Lung (tissue), 12 donors: ENCODE measurements around the gene SCAMP3. TPM values are rescaled to one million over a fixed set of nuclear protein-coding genes. Genes with fewer than 3 reads are reported as not detected.

Experiments
- ATAC-seq: fragments of 200-7000 bp; cut with Tn5 transposase; one replicate; pipeline ENCODE4 v1.9.1; 2020; ENCODE audit warnings: moderate number of reproducible peaks; ENCODE audit not compliant: insufficient read depth, low FRiP score
- DNase-seq, 3 donors: peaks; one replicate each; pipeline ENCODE4 v3.0.0-alpha.2; 2013 to 2017
- H3K27ac ChIP-seq, 2 donors: one replicate each; pipeline ENCODE4 v1.5.1; 2013; ENCODE audit warnings: mild to moderate bottlenecking in 2 of 2, moderate library complexity in 2 of 2, control low read depth in 1 of 2, inconsistent platforms in 1 of 2, low read depth in 1 of 2, low read length in 1 of 2
- H3K27me3 ChIP-seq, 3 donors: one replicate each; pipeline ENCODE4 v1.5.1; 2013; ENCODE audit warnings: low read length in 2 of 3; ENCODE audit not compliant: control insufficient read depth in 3 of 3, insufficient read depth in 3 of 3
- H3K36me3 ChIP-seq, 4 donors: one replicate each; pipeline ENCODE4 v1.5.1; 2013; ENCODE audit warnings: low read length in 4 of 4, mild to moderate bottlenecking in 1 of 4, moderate library complexity in 1 of 4; ENCODE audit not compliant: control insufficient read depth in 4 of 4, insufficient read depth in 4 of 4
- H3K4me1 ChIP-seq, 5 donors: one replicate each; pipeline ENCODE4 v1.5.1; 2013; ENCODE audit warnings: low read length in 5 of 5, mild to moderate bottlenecking in 2 of 5, moderate library complexity in 1 of 5; ENCODE audit not compliant: control insufficient read depth in 5 of 5, insufficient read depth in 5 of 5
- H3K4me3 ChIP-seq: one replicate; pipeline ENCODE4 v1.5.1; 2013; ENCODE audit warnings: mild to moderate bottlenecking, control low read depth, moderate library complexity
- H3K9ac ChIP-seq, 2 donors: one replicate each; pipeline ENCODE4 v1.5.1; 2013; ENCODE audit warnings: low read length in 2 of 2, control low read depth in 1 of 2; ENCODE audit not compliant: insufficient read depth in 1 of 2
- H3K9me3 ChIP-seq, 4 donors: one replicate each; pipeline ENCODE4 v1.5.1; 2013; ENCODE audit warnings: low read length in 3 of 4, mild to moderate bottlenecking in 1 of 4, moderate library complexity in 1 of 4; ENCODE audit not compliant: control insufficient read depth in 4 of 4, insufficient read depth in 3 of 4
- WGBS, 2 donors: extraction: QIAGEN DNeasy Blood & Tissue Kit; methylation state at CpG; one replicate each; pipeline ENCODE4 v1.1.7; 2013; 5-methylcytosine and 5-hydroxymethylcytosine counted together
- polyA plus RNA-seq, 2 donors: library from polyadenylated mRNA; stranded (reverse); fragments of 200-250 nt; gene quantifications; one replicate each; pipeline ENCODE4 v1.2.1, GENCODE V29; 2013
- total RNA-seq, 2 donors: library from RNA; depleted of rRNA in 1 of 2; stranded (reverse); fragments of >200 nt in 1 of 2; gene quantifications; one replicate each; pipeline ENCODE4 v1.2.1, GENCODE V29; 2014 to 2021
- TF ChIP-seq, protein P1 (sequence below): IDR thresholded peaks from 2 replicates; pipeline ENCODE4 v1.5.1; 2012; ENCODE audit warnings: mild to moderate bottlenecking; ENCODE audit errors: control extremely low read depth, extremely low read depth
- donor health status: control.
- donor health status: control.
- donor health status: Bipolar disorder and iron deficiency.
- donor health status: healthy.
- donor health status: DM: yes; HTN: yes; CAD: no.

Gene SCAMP3
- total and polyA plus RNA-seq, 4 donors: 29.9 to 90.3 (median 69.8) TPM

- TF ChIP-seq, protein P1, sequence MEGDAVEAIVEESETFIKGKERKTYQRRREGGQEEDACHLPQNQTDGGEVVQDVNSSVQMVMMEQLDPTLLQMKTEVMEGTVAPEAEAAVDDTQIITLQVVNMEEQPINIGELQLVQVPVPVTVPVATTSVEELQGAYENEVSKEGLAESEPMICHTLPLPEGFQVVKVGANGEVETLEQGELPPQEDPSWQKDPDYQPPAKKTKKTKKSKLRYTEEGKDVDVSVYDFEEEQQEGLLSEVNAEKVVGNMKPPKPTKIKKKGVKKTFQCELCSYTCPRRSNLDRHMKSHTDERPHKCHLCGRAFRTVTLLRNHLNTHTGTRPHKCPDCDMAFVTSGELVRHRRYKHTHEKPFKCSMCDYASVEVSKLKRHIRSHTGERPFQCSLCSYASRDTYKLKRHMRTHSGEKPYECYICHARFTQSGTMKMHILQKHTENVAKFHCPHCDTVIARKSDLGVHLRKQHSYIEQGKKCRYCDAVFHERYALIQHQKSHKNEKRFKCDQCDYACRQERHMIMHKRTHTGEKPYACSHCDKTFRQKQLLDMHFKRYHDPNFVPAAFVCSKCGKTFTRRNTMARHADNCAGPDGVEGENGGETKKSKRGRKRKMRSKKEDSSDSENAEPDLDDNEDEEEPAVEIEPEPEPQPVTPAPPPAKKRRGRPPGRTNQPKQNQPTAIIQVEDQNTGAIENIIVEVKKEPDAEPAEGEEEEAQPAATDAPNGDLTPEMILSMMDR: no peak
- no peak for ATAC-seq
- 15 to 22% methylated on average over 15 to 17 of the region's 17 CpGs for WGBS, 2 donors
These were observed 54.2 kb downstream of the SCAMP3 start, which contains the start of gene THBS3 for GRCh38 chr1:155207806-155208540. TSS of gene THBS3 (minus strand) at chr1:155207897. CDS start at chr1:155207876, 21 bp downstream.

DNA sequence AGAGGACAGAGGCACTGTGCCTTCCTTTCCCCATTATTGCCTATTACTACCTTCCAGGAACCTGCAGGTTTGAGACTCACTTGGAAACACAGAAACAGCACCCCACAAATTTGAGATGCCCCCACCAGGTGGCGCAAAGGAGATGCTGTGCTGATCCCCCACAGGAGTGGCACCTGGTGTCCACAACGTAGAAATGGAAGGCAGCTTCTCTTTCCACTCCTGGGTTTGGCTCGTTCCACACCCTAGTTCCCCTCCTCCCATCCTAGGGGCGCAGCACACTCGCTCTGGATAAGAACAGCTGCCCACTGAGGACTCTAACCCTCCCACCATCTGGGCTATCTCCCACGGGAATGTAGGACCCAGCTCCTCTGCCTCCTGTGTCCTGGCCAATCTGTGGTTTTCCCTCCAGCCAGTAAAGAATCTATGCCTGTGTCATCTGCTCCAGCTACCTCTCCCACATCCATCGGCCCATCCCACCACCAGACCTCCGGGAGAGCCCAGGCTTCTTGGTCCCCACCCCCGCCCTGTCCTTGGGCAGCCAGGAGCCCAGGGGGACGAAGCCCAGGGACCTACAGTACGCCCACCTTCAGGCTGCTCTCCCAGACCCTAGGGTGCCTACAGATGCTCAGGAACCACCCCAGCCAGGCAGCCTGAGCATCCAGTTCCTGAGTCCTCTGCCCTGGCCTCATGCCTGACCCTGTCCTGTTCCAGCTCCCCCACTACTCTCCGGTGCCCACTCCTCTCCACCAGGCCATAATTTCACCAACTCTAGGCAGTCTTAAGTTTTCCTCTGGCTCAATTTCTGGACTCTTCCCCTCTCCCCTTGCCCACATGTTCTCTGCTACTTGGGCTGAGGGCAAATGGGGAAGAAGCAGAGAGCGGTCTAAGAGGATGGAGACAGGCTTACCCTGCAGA, 55.0 kb downstream of the SCAMP3 start:
- WGBS, 2 donors: 29 to 35% methylated on average over 13 of the region's 13 CpGs
- no peak for ATAC-seq
- H3K4me1 ChIP-seq: peaks cover 0 to 28% (median 7%) of the 10 kb centered on the region in 5 donors
- H3K27me3 ChIP-seq: no peaks in the 10 kb centered on the region
- H3K9me3 ChIP-seq: no peaks in the 10 kb centered on the region
- peaks cover 0 to 10% (median 3%) of the 10 kb centered on the region in 4 donors for H3K36me3 ChIP-seq
- H3K9ac ChIP-seq: peak overlapping the region in 1 of 2 donors; percentile 4
- TF ChIP-seq, protein P1: peak; percentile 81
- H3K27ac ChIP-seq: peak overlapping the region; percentile 90 to 99
- no peak overlapping the region for H3K4me3 ChIP-seq
- peak; percentile 80 to 85 (median 84) for DNase-seq

More at GRCh38 chr1:155207806-155208540, 54.2 kb downstream of the SCAMP3 start, which contains the start of gene THBS3:
- Histone ChIP-seq H3K36me3 (peaks cover 0 to 9% (median 4%) of the 10 kb centered on the region in 4 donors), H3K9ac (peak within 1 kb of the TSS; percentile 84 to 97), H3K4me3 (peak within 1 kb of the TSS; percentile 97), H3K9me3 (no peaks in the 10 kb centered on the region), H3K27me3 (no peaks in the 10 kb centered on the region), H3K27ac (peak within 1 kb of the TSS; percentile 90 to 99), H3K4me1 (peaks cover 0 to 28% (median 7%) of the 10 kb centered on the region in 5 donors)
- DNase-seq: peak; percentile 52 to 65 (median 55)

Other genes starting within 250 kb of the SCAMP3 start
- 1 to 10 TPM in 1 of 2 donors, under 1 TPM in 1; 0.31 to 1.7 TPM for gene DCST2, start 228.6 kb downstream of the SCAMP3 start, total RNA-seq
- 1 to 10 TPM in 1 of 2 donors, under 1 TPM in 1; 0.77 to 1.7 TPM for gene DCST2, start 228.6 kb downstream of the SCAMP3 start, polyA plus RNA-seq
- gene DCST1, start 228.5 kb downstream of the SCAMP3 start, total RNA-seq: under 1 TPM in 1 of 2 donors, not detected in 1; 0.20 TPM
- gene DCST1, start 228.5 kb downstream of the SCAMP3 start, polyA plus RNA-seq: under 1 TPM in 1 of 2 donors, not detected in 1; 0.08 TPM
- 100 to 1,000 TPM in 1 of 2 donors, 10 to 100 TPM in 1; 49.5 to 209 TPM for gene ADAM15, start 211.0 kb downstream of the SCAMP3 start, total RNA-seq
- 100 to 1,000 TPM; 111 to 233 TPM for gene ADAM15, start 211.0 kb downstream of the SCAMP3 start, polyA plus RNA-seq
- 10 to 100 TPM in 1 of 2 donors, 1 to 10 TPM in 1; 8.3 to 13.4 TPM for gene EFNA4, start 198.6 kb downstream of the SCAMP3 start, total RNA-seq
- gene EFNA4, start 198.6 kb downstream of the SCAMP3 start, polyA plus RNA-seq: 10 to 100 TPM in 1 of 2 donors, 1 to 10 TPM in 1; 9.2 to 11.2 TPM
- 1 to 10 TPM; 1.1 to 1.9 TPM for gene EFNA3, start 183.5 kb downstream of the SCAMP3 start, total RNA-seq
- 1 to 10 TPM; 1.5 to 1.8 TPM for gene EFNA3, start 183.5 kb downstream of the SCAMP3 start, polyA plus RNA-seq
- 100 to 1,000 TPM; 111 to 202 TPM for gene EFNA1, start 134.5 kb downstream of the SCAMP3 start, total RNA-seq
- gene EFNA1, start 134.5 kb downstream of the SCAMP3 start, polyA plus RNA-seq: 100 to 1,000 TPM; 149 to 187 TPM
- 10 to 100 TPM; 26.3 to 60.3 TPM for gene SLC50A1, start 126.5 kb downstream of the SCAMP3 start, total RNA-seq
- 100 to 1,000 TPM in 1 of 2 donors, 10 to 100 TPM in 1; 76.6 to 114 TPM for gene SLC50A1, start 126.5 kb downstream of the SCAMP3 start, polyA plus RNA-seq
- 10 to 100 TPM; 33.7 to 99.6 TPM for gene DPM3, start 121.8 kb downstream of the SCAMP3 start, total RNA-seq
- 100 to 1,000 TPM; 166 to 491 TPM for gene DPM3, start 121.8 kb downstream of the SCAMP3 start, polyA plus RNA-seq
- 100 to 1,000 TPM in 1 of 2 donors, 10 to 100 TPM in 1; 58.2 to 162 TPM for gene KRTCAP2, start 89.1 kb downstream of the SCAMP3 start, total RNA-seq
- 100 to 1,000 TPM; 218 to 592 TPM for gene KRTCAP2, start 89.1 kb downstream of the SCAMP3 start, polyA plus RNA-seq
- under 1 TPM; 0.60 to 0.71 TPM for gene TRIM46, start 88.5 kb downstream of the SCAMP3 start, total RNA-seq
- under 1 TPM; 0.26 to 0.31 TPM for gene TRIM46, start 88.5 kb downstream of the SCAMP3 start, polyA plus RNA-seq
- 10 to 100 TPM; 26.6 to 33.1 TPM for gene THBS3, start 54.5 kb downstream of the SCAMP3 start, total RNA-seq
- gene THBS3, start 54.5 kb downstream of the SCAMP3 start, polyA plus RNA-seq: 10 to 100 TPM; 11.4 to 22.1 TPM
- 10 to 100 TPM; 25.6 to 46.7 TPM for gene MTX1, start 53.7 kb downstream of the SCAMP3 start, total RNA-seq
- gene MTX1, start 53.7 kb downstream of the SCAMP3 start, polyA plus RNA-seq: 10 to 100 TPM; 69.9 to 72.1 TPM
- gene ENTREP3, start 6.9 kb downstream of the SCAMP3 start, total RNA-seq: 10 to 100 TPM in 1 of 2 donors, 1 to 10 TPM in 1; 9.0 to 28.7 TPM
- gene ENTREP3, start 6.9 kb downstream of the SCAMP3 start, polyA plus RNA-seq: 10 to 100 TPM in 1 of 2 donors, 1 to 10 TPM in 1; 8.4 to 16.8 TPM
- gene CLK2, start 11.1 kb upstream of the SCAMP3 start, total RNA-seq: 10 to 100 TPM; 55.5 to 56.5 TPM
- 10 to 100 TPM; 41.1 to 53.0 TPM for gene CLK2, start 11.1 kb upstream of the SCAMP3 start, polyA plus RNA-seq
- gene HCN3, start 15.1 kb upstream of the SCAMP3 start, total RNA-seq: 1 to 10 TPM; 2.2 to 4.7 TPM
- 1 to 10 TPM; 1.0 to 2.3 TPM for gene HCN3, start 15.1 kb upstream of the SCAMP3 start, polyA plus RNA-seq
- under 1 TPM in 1 of 2 donors, not detected in 1; 0.09 TPM for gene PKLR, start 39.1 kb upstream of the SCAMP3 start, total RNA-seq
- gene PKLR, start 39.1 kb upstream of the SCAMP3 start, polyA plus RNA-seq: under 1 TPM in 1 of 2 donors, not detected in 1; 0.02 TPM
- gene FDPS, start 46.5 kb upstream of the SCAMP3 start, total RNA-seq: 100 to 1,000 TPM; 193 to 316 TPM
- gene FDPS, start 46.5 kb upstream of the SCAMP3 start, polyA plus RNA-seq: 100 to 1,000 TPM; 301 to 385 TPM
- 10 to 100 TPM; 25.0 to 37.7 TPM for gene RUSC1, start 58.5 kb upstream of the SCAMP3 start, total RNA-seq
- gene RUSC1, start 58.5 kb upstream of the SCAMP3 start, polyA plus RNA-seq: 10 to 100 TPM; 18.2 to 20.6 TPM